Uterus (tissue), 4 donors: ENCODE measurements around the gene RNF214. TPM values are rescaled to one million over a fixed set of nuclear protein-coding genes. Genes with fewer than 3 reads are reported as not detected.

ENCODE experiments used
- DNase-seq, 2 donors: peaks; one replicate each; pipeline ENCODE4 v3.0.0-alpha.2; 2019 to 2020
- H3K27ac ChIP-seq, 2 donors: fragments of 200-600 bp; sonication (generic); 1 replicate in 1 of 2; 2 replicates in 1 of 2; pipeline ENCODE4 v1.5.1; 2016 to 2018
- H3K27me3 ChIP-seq, 2 donors: fragments of 200-600 bp; sonication (generic); one replicate each; pipeline ENCODE4 v1.5.1; 2018 to 2019; ENCODE audit warnings: control low read depth in 1 of 2
- H3K36me3 ChIP-seq, 2 donors: fragments of 200-600 bp; sonication (generic); one replicate each; pipeline ENCODE4 v1.5.1; 2019; ENCODE audit warnings: control low read depth in 1 of 2
- H3K4me1 ChIP-seq, 2 donors: fragments of 200-600 bp; sonication (generic); one replicate each; pipeline ENCODE4 v1.5.1; 2018 to 2019; ENCODE audit warnings: control low read depth in 1 of 2
- H3K4me3 ChIP-seq, 2 donors: fragments of 200-600 bp; sonication (generic); 1 replicate in 1 of 2; 2 replicates in 1 of 2; pipeline ENCODE4 v1.5.1; 2018 to 2019; ENCODE audit warnings: mild to moderate bottlenecking in 1 of 2
- H3K9me3 ChIP-seq, 2 donors: fragments of 200-600 bp; sonication (generic); one replicate each; pipeline ENCODE4 v1.5.1; 2019; ENCODE audit warnings: control low read depth in 1 of 2
- POLR2A ChIP-seq, 2 donors: fragments of 450-650 bp; IDR thresholded peaks; one replicate each; pipeline ENCODE4 v1.6.1; 2016; ENCODE audit warnings: antibody characterized with exemption in 2 of 2, mild to moderate bottlenecking in 1 of 2, moderate library complexity in 1 of 2
- intact Hi-C: fragments of 100-400 bp; cut with DNase I; formaldehyde crosslinking; loops from one replicate; pipeline ENCODE4 v1.15.1; 2023; ENCODE audit warnings: low total_unique reads
- total RNA-seq, 4 donors: library from RNA; depleted of rRNA in 3 of 4; stranded (reverse); fragments of >200 nt in 3 of 4; gene quantifications; one replicate each; pipeline versions ENCODE4 v1.1.0 to v1.2.4, GENCODE V29; 2014 to 2023
- TF ChIP-seq, protein P1 (sequence below), 4 experiments: fragments of 200-600 bp in 2 of 4; fragments of 450-650 bp in 2 of 4; sonication (generic) in 2 of 4; IDR thresholded peaks; one replicate each; pipeline ENCODE4 v1.5.1; 2016 to 2019; ENCODE audit warnings: antibody characterized with exemption in 4 of 4, mild to moderate bottlenecking in 2 of 4, moderate library complexity in 1 of 4
- donor health status: DM: yes; HTN: yes; CAD: no.

Gene RNF214
- total RNA-seq, 4 donors from 2014 or later = 4.4 to 38.6 (median 11.4) TPM

DNA sequence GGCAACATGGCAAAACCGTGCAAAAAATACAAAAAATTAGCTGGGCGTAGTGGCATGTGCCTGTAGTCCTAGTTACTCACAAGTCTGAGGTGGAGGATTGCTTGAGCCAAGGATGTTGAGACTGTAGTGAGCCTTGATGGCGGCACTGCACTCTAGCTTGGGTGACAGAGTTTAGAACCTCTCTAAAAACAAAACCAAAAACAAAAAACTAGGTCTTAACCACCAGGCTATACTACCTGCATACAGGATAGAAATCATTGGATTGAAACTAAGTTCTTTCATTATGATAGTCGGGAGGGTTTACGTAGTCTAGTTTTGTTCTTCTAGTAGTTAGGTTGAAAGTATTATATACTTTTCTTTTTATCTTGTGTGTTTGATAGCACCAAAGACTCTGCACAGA is 5.8 kb downstream of the RNF214 start:
- H3K27ac ChIP-seq = no peak overlapping the region
- TF ChIP-seq, protein P1, sequence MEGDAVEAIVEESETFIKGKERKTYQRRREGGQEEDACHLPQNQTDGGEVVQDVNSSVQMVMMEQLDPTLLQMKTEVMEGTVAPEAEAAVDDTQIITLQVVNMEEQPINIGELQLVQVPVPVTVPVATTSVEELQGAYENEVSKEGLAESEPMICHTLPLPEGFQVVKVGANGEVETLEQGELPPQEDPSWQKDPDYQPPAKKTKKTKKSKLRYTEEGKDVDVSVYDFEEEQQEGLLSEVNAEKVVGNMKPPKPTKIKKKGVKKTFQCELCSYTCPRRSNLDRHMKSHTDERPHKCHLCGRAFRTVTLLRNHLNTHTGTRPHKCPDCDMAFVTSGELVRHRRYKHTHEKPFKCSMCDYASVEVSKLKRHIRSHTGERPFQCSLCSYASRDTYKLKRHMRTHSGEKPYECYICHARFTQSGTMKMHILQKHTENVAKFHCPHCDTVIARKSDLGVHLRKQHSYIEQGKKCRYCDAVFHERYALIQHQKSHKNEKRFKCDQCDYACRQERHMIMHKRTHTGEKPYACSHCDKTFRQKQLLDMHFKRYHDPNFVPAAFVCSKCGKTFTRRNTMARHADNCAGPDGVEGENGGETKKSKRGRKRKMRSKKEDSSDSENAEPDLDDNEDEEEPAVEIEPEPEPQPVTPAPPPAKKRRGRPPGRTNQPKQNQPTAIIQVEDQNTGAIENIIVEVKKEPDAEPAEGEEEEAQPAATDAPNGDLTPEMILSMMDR (IDR thresholded peaks at IDR 0.05) = no peak
- no peak for TF ChIP-seq POLR2A (IDR thresholded peaks at IDR 0.05)
- H3K9me3 ChIP-seq = no peaks in the 10 kb centered on the region
- no peaks in the 10 kb centered on the region for H3K4me1 ChIP-seq
- H3K36me3 ChIP-seq = no peaks in the 10 kb centered on the region
- intact Hi-C loops = loop anchor here (10.0 kb wide), 1 partner anchor 77 kb away; the partner anchor contains the start of gene BACE1
- DNase-seq = no peak
- no peak overlapping the region for H3K4me3 ChIP-seq
- H3K27me3 ChIP-seq = no peaks in the 10 kb centered on the region

- no peaks in the 10 kb centered on the region for H3K36me3 ChIP-seq
- no peaks in the 10 kb centered on the region for H3K27me3 ChIP-seq
- intact Hi-C loops = loop anchor here (10.0 kb wide), 1 partner anchor 76 kb away; the partner anchor contains the start of gene BACE1
- no peak overlapping the region for H3K4me3 ChIP-seq
- no peak for TF ChIP-seq POLR2A (IDR thresholded peaks at IDR 0.05)
- TF ChIP-seq, protein P1 (IDR thresholded peaks at IDR 0.05) = no peak
- no peak for DNase-seq
- no peak overlapping the region for H3K27ac ChIP-seq
- no peaks in the 10 kb centered on the region for H3K9me3 ChIP-seq
- no peaks in the 10 kb centered on the region for H3K4me1 ChIP-seq
Observed at GRCh38 chr11:117239295-117239694, 6.8 kb downstream of the RNF214 start.

DNA sequence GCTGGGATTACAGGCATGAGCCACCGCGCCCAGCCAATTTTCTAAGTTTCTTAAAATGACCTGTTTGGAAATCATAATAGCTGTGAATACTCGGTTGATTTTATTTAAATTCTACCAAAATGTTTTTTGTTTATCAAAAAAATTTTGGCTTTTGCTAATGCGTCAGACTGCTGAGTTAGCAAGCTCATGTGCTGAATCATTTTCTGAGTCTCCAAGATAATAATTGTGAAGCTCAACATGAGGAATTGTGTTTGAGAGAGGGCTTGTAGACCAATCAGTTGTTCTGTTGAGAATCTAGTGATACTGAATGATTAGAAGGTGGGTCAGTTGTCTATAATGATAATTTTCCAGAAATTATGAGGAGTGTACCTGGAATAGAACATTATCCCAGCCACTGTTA is 15.9 kb downstream of the RNF214 start:
- no peak overlapping the region for H3K4me3 ChIP-seq
- H3K27ac ChIP-seq = no peak overlapping the region
- H3K4me1 ChIP-seq = no peaks in the 10 kb centered on the region
- H3K9me3 ChIP-seq = no peaks in the 10 kb centered on the region
- H3K36me3 ChIP-seq = peaks cover 0 to 4% of the 10 kb centered on the region in 2 donors
- no peak for DNase-seq
- intact Hi-C loops = no loop called here
- TF ChIP-seq, protein P1 (IDR thresholded peaks at IDR 0.05) = no peak
- no peak for TF ChIP-seq POLR2A (IDR thresholded peaks at IDR 0.05)
- no peaks in the 10 kb centered on the region for H3K27me3 ChIP-seq

- H3K27me3 ChIP-seq = no peaks in the 10 kb centered on the region
- intact Hi-C loops = no loop called here
- H3K27ac ChIP-seq = no peak overlapping the region
- H3K9me3 ChIP-seq = no peaks in the 10 kb centered on the region
- no peak overlapping the region for H3K4me3 ChIP-seq
- no peak for DNase-seq
- H3K4me1 ChIP-seq = no peaks in the 10 kb centered on the region
- TF ChIP-seq, protein P1 (IDR thresholded peaks at IDR 0.05) = no peak
- no peak for TF ChIP-seq POLR2A (IDR thresholded peaks at IDR 0.05)
- peaks cover 0 to 4% of the 10 kb centered on the region in 2 donors for H3K36me3 ChIP-seq
Observed at GRCh38 chr11:117249571-117249970, 17.1 kb downstream of the RNF214 start.

DNA sequence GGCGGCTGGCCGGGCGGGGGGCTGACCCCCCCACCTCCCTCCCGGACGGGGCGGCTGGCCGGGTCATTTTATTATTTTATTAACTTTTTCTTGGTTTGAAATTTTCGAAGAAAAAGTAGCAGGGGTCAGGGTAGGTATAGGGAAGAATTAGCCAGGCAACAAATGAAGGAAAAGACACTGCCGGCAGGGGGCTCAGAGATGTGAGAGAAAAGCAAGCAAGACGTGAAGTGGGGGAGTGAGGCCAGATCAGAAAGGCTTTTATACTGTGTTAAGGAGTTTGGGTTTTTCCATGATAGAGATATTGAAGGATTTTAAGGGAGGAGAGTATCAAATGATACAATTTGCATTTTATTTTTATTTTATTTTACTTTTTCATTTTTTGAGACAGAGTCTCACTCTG is 19.0 kb downstream of the RNF214 start:
- H3K9me3 ChIP-seq = no peaks in the 10 kb centered on the region
- intact Hi-C loops = no loop called here
- no peak for DNase-seq
- TF ChIP-seq POLR2A (IDR thresholded peaks at IDR 0.05) = no peak
- TF ChIP-seq, protein P1 (IDR thresholded peaks at IDR 0.05) = no peak
- no peak overlapping the region for H3K4me3 ChIP-seq
- H3K36me3 ChIP-seq = peaks cover 0 to under 1% of the 10 kb centered on the region in 2 donors
- H3K27ac ChIP-seq = no peak overlapping the region
- no peaks in the 10 kb centered on the region for H3K27me3 ChIP-seq
- no peaks in the 10 kb centered on the region for H3K4me1 ChIP-seq
